Trophoblast cell (in vitro differentiated cells and primary cell): ENCODE measurements around the gene DIAPH3.
A peak's percentile ranks its signal among the peaks of the same experiment; 100 is the strongest.

ENCODE experiments used
- DNase-seq, 2 donors: peaks; one replicate each; pipeline ENCODE4 v3.0.0-alpha.2; 2016
- H2AFZ ChIP-seq: 2 replicates; pipeline ENCODE4 v1.6.1; 2013; ENCODE audit warnings: low read length, moderate library complexity, mild to moderate bottlenecking; ENCODE audit not compliant: insufficient read depth, poor library complexity
- H2AK5ac ChIP-seq: 2 replicates; pipeline ENCODE4 v1.6.1; 2013; ENCODE audit warnings: mild to moderate bottlenecking, low read length
- H2BK120ac ChIP-seq: 2 replicates; pipeline ENCODE4 v1.6.1; 2013; ENCODE audit warnings: low read length, mild to moderate bottlenecking, moderate library complexity; ENCODE audit not compliant: insufficient read depth, poor library complexity
- H2BK12ac ChIP-seq: 2 replicates; pipeline ENCODE4 v1.6.1; 2013; ENCODE audit warnings: mild to moderate bottlenecking, low read length, moderate library complexity
- H2BK5ac ChIP-seq: 2 replicates; pipeline ENCODE4 v1.6.1; 2013; ENCODE audit warnings: low read length, low read depth, moderate library complexity, mild to moderate bottlenecking; ENCODE audit not compliant: poor library complexity
- H3K14ac ChIP-seq: 2 replicates; pipeline ENCODE4 v1.6.1; 2013; ENCODE audit warnings: mild to moderate bottlenecking, low read length
- H3K18ac ChIP-seq: 2 replicates; pipeline ENCODE4 v1.6.1; 2013; ENCODE audit warnings: mild to moderate bottlenecking, low read length
- H3K23ac ChIP-seq: 2 replicates; pipeline ENCODE4 v1.6.1; 2013; ENCODE audit warnings: low read length
- H3K27ac ChIP-seq: 2 replicates; pipeline ENCODE4 v1.5.1; 2013; ENCODE audit warnings: low read depth, mild to moderate bottlenecking, inconsistent platforms, low read length, moderate library complexity
- H3K27me3 ChIP-seq: 2 replicates; pipeline ENCODE4 v1.6.1; 2013; ENCODE audit warnings: inconsistent platforms, mild to moderate bottlenecking, low read length, moderate library complexity; ENCODE audit not compliant: insufficient read depth
- H3K36me3 ChIP-seq, 2 experiments: 1 replicate in 1 of 2; 2 replicates in 1 of 2; pipeline ENCODE4 v1.6.1; 2013; ENCODE audit warnings: low read length in 2 of 2, mild to moderate bottlenecking in 2 of 2, moderate library complexity in 1 of 2; ENCODE audit not compliant: insufficient read depth in 2 of 2, control insufficient read depth in 1 of 2
- H3K4ac ChIP-seq: 2 replicates; pipeline ENCODE4 v1.6.1; 2013; ENCODE audit warnings: low read depth, mild to moderate bottlenecking, low read length, moderate library complexity
- H3K4me1 ChIP-seq, 2 experiments: 1 replicate in 1 of 2; 2 replicates in 1 of 2; pipeline ENCODE4 v1.6.1; 2013; ENCODE audit warnings: low read length in 2 of 2, mild to moderate bottlenecking in 2 of 2, moderate library complexity in 1 of 2; ENCODE audit not compliant: insufficient read depth in 2 of 2, control insufficient read depth in 1 of 2
- H3K4me2 ChIP-seq: 2 replicates; pipeline ENCODE4 v1.6.1; 2013; ENCODE audit warnings: inconsistent platforms, mild to moderate bottlenecking, low read length, moderate library complexity
- H3K4me3 ChIP-seq: 2 replicates; pipeline ENCODE4 v1.5.1; 2013; ENCODE audit warnings: mild to moderate bottlenecking, low read depth, low read length, inconsistent platforms
- H3K79me1 ChIP-seq: one replicate; pipeline ENCODE4 v1.6.1; 2013; ENCODE audit warnings: low read length
- H3K79me2 ChIP-seq: 2 replicates; pipeline ENCODE4 v1.6.1; 2013; ENCODE audit warnings: low read length, mild to moderate bottlenecking; ENCODE audit not compliant: control insufficient read depth, insufficient read depth, poor library complexity
- H3K9ac ChIP-seq: 2 replicates; pipeline ENCODE4 v1.6.1; 2013; ENCODE audit warnings: mild to moderate bottlenecking, low read length
- H3K9me3 ChIP-seq: 2 replicates; pipeline ENCODE4 v1.6.1; 2013; ENCODE audit warnings: low read depth, mild to moderate bottlenecking, control low read depth, inconsistent platforms, low read length; ENCODE audit not compliant: insufficient read depth
- H4K12ac ChIP-seq: 2 replicates; pipeline ENCODE4 v1.6.1; 2013; ENCODE audit warnings: low read depth, mild to moderate bottlenecking, low read length, moderate library complexity
- H4K8ac ChIP-seq: 2 replicates; pipeline ENCODE4 v1.6.1; 2013; ENCODE audit warnings: low read depth, mild to moderate bottlenecking, low read length, moderate library complexity
- H4K91ac ChIP-seq: one replicate; pipeline ENCODE4 v1.6.1; 2013; ENCODE audit warnings: low read depth, mild to moderate bottlenecking, low read length, moderate library complexity
- WGBS: extraction: QIAGEN DNeasy Blood & Tissue Kit; methylation state at CpG from one replicate; pipeline ENCODE4 v1.1.7; 2013; ENCODE audit warnings: missing lambda C conversion rate; ENCODE audit not compliant: insufficient read length, insufficient coverage; ENCODE audit errors: extremely low coverage; 5-methylcytosine and 5-hydroxymethylcytosine counted together

The DIAPH3 gene

GRCh38 chr13:59914556-59914955, 249.2 kb downstream of the DIAPH3 start:
- Histone ChIP-seq H2AK5ac (no peak overlapping the region), H2BK5ac (no peak overlapping the region), H3K9me3 (no peaks in the 10 kb centered on the region), H3K79me1 (no peaks in the 10 kb centered on the region), H3K4ac (no peak overlapping the region), H4K91ac (no peak overlapping the region), H3K9ac (no peak overlapping the region), H3K18ac (no peak overlapping the region), H3K79me2 (no peaks in the 10 kb centered on the region), H3K36me3 (peaks cover 0 to 3% of the 10 kb centered on the region in 2 experiments), H2BK120ac (no peak overlapping the region), H3K14ac (no peak overlapping the region), H3K27me3 (no peaks in the 10 kb centered on the region), H3K27ac (no peak overlapping the region), H3K4me1 (no peaks in the 10 kb centered on the region), H3K4me2 (no peak overlapping the region), H3K23ac (no peak overlapping the region), H4K8ac (no peak overlapping the region), H2AFZ (no peak overlapping the region), H3K4me3 (no peak overlapping the region), H4K12ac (no peak overlapping the region), H2BK12ac (no peak overlapping the region)
- no CpG with 5 or more reads among the region's 2 CpGs for WGBS
- DNase-seq: peak in 1 of 2 donors; percentile 59

- Histone ChIP-seq H3K14ac (no peak overlapping the region), H3K36me3 (no peaks in the 10 kb centered on the region), H3K4me2 (no peak overlapping the region), H4K8ac (no peak overlapping the region), H3K27ac (no peak overlapping the region), H2BK120ac (no peak overlapping the region), H3K27me3 (no peaks in the 10 kb centered on the region), H4K91ac (no peak overlapping the region), H3K9ac (no peak overlapping the region), H2AK5ac (no peak overlapping the region), H2AFZ (no peak overlapping the region), H3K79me2 (no peaks in the 10 kb centered on the region), H3K18ac (no peak overlapping the region), H3K79me1 (no peaks in the 10 kb centered on the region), H2BK5ac (no peak overlapping the region), H4K12ac (no peak overlapping the region), H3K4me3 (no peak overlapping the region), H3K4me1 (no peaks in the 10 kb centered on the region), H3K9me3 (no peaks in the 10 kb centered on the region), H3K23ac (no peak overlapping the region), H2BK12ac (no peak overlapping the region), H3K4ac (no peak overlapping the region)
- WGBS: no CpG with 5 or more reads among the region's 7 CpGs
- peak in 1 of 2 donors; percentile 43 for DNase-seq
These were observed 257.2 kb downstream of the DIAPH3 start for GRCh38 chr13:59906413-59907049.

- Histone ChIP-seq H4K12ac (no peak overlapping the region), H4K8ac (no peak overlapping the region), H3K4ac (no peak overlapping the region), H3K18ac (no peak overlapping the region), H2BK12ac (no peak overlapping the region), H3K9me3 (no peaks in the 10 kb centered on the region), H3K4me1 (no peaks in the 10 kb centered on the region), H3K36me3 (peaks cover 0 to 2% of the 10 kb centered on the region in 2 experiments), H2BK5ac (no peak overlapping the region), H3K9ac (no peak overlapping the region), H2AK5ac (no peak overlapping the region), H2AFZ (no peak overlapping the region), H2BK120ac (no peak overlapping the region), H3K4me2 (no peak overlapping the region), H3K27ac (no peak overlapping the region), H3K27me3 (no peaks in the 10 kb centered on the region), H3K79me1 (no peaks in the 10 kb centered on the region), H4K91ac (no peak overlapping the region), H3K79me2 (no peaks in the 10 kb centered on the region), H3K4me3 (no peak overlapping the region), H3K23ac (no peak overlapping the region), H3K14ac (no peak overlapping the region)
- DNase-seq: no peak
- no CpG with 5 or more reads among the region's 3 CpGs for WGBS
These were observed 262.5 kb downstream of the DIAPH3 start for GRCh38 chr13:59901191-59901590.

DNA sequence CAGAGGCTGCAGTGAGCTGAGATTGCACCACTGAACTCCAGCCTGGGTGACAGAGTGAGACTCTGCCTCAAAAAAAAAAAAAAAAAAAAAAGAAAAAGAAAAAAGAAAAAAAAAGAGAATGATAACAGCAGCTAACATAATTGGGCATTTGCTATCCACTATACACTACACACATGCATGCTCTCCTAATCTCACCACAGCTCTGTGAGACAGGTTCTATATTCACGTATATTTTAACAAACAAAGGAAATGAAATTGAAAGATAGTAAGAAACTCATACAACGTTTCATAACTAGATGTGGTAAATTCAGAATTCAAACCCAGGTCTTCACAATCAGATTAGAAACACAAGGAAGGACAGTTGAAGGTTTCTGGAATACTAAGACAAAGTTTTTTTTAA, 265.7 kb downstream of the DIAPH3 start:
- no CpG with 5 or more reads among the region's 2 CpGs for WGBS
- Histone ChIP-seq H3K27ac (no peak overlapping the region), H2BK5ac (no peak overlapping the region), H3K14ac (no peak overlapping the region), H3K79me2 (no peaks in the 10 kb centered on the region), H3K23ac (no peak overlapping the region), H2AK5ac (no peak overlapping the region), H3K9me3 (no peaks in the 10 kb centered on the region), H4K12ac (no peak overlapping the region), H2BK12ac (no peak overlapping the region), H3K36me3 (peaks cover 0 to 2% of the 10 kb centered on the region in 2 experiments), H3K4me1 (no peaks in the 10 kb centered on the region), H4K8ac (no peak overlapping the region), H3K4me3 (no peak overlapping the region), H3K4me2 (no peak overlapping the region), H2AFZ (no peak overlapping the region), H3K9ac (no peak overlapping the region), H2BK120ac (no peak overlapping the region), H3K4ac (no peak overlapping the region), H3K79me1 (no peaks in the 10 kb centered on the region), H3K27me3 (no peaks in the 10 kb centered on the region), H4K91ac (no peak overlapping the region), H3K18ac (no peak overlapping the region)
- DNase-seq: no peak
